ENCODE results near the gene SRBD1. TPM values are rescaled to one million over a fixed set of nuclear protein-coding genes. Genes with fewer than 3 reads are reported as not detected.
A peak's percentile ranks its signal among the peaks of the same experiment; 100 is the strongest.

SRBD1 gene
- total and polyA plus RNA-seq, 10 donors = 4.6 to 57.8 (median 25.8) TPM

DNA sequence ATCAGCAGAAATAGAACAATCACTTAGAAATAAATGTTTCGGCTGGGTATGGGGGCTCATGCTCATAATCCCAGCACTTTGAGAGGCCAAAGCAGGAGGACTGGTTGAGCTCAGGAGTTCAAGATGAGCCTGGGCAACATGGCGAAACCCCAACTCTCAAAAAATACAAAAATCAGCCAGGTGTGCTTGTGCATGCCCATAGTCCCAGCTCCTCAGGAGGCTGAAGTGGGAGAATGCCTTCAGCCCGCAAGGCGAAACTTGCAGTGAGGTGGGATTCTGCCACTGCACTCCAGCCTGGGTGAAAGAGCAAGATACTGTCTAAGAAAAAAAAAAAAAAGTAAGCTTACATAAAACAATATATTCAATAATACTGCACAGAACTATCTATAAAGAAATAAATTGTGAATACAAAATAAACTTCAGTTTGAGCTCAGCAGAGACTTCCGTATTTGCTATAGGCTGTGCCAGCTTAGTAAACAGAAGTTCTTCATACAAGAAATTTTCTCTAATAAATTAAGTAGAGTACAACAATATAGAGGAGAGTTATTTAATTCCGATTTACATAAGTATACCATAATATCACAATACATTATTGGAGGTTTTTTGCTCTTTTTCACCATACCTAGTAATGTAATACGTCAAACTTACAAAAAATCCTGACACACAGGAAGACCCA is 43.6 kb downstream of the SRBD1 start:
- H3K27ac ChIP-seq = peak overlapping the region; percentile 71 to 96 (median 89)
- peak overlapping the region in 7 of 8 donors; percentile 5 to 64 (median 31) for H3K4me3 ChIP-seq
- no peaks in the 10 kb centered on the region for H3K27me3 ChIP-seq (replicated peaks in 1 of 7)
- H3K9me3 ChIP-seq = no peaks in the 10 kb centered on the region
- peak; percentile 77 for DNase-seq
- intact Hi-C loops (cut with DNase I; ENCODE audit: low total_unique reads) = no loop called here
- H3K4me1 ChIP-seq = peaks cover 0 to 48% (median 18%) of the 10 kb centered on the region in 6 donors
- 45 to 69% (median 51%) methylated on average over 7 of the region's 7 CpGs for WGBS, 5 donors
- no peak for TF ChIP-seq POLR2A (IDR thresholded peaks at IDR 0.05)
- no peak for TF ChIP-seq POLR2AphosphoS5 (IDR thresholded peaks at IDR 0.05)
- TF ChIP-seq, protein P1, sequence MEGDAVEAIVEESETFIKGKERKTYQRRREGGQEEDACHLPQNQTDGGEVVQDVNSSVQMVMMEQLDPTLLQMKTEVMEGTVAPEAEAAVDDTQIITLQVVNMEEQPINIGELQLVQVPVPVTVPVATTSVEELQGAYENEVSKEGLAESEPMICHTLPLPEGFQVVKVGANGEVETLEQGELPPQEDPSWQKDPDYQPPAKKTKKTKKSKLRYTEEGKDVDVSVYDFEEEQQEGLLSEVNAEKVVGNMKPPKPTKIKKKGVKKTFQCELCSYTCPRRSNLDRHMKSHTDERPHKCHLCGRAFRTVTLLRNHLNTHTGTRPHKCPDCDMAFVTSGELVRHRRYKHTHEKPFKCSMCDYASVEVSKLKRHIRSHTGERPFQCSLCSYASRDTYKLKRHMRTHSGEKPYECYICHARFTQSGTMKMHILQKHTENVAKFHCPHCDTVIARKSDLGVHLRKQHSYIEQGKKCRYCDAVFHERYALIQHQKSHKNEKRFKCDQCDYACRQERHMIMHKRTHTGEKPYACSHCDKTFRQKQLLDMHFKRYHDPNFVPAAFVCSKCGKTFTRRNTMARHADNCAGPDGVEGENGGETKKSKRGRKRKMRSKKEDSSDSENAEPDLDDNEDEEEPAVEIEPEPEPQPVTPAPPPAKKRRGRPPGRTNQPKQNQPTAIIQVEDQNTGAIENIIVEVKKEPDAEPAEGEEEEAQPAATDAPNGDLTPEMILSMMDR (IDR thresholded peaks at IDR 0.05 in 8 of 11, conservative IDR thresholded peaks at IDR 0.05 in 3 of 11) = no peak
- peaks cover 0 to 9% (median 4%) of the 10 kb centered on the region in 6 donors for H3K36me3 ChIP-seq

DNA sequence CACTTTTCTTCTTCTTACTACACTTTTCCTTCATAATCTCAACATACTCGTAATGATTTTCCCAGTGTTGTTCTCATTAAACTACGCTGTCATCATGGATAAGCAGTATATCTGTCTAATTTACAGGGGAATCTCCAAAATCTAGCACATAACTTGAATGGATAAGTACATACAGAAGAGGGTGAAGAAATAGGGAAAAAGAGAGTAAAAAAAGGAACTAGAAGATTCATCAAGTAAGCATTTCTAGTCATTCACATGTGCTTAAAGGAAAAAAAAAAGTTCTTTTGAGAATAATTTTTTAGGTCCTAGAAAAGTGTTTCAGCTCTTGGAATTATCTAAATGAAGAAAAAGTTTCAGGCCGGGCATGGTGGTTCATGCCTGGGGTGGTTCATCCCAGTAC is 51.6 kb downstream of the SRBD1 start:
- H3K27me3 ChIP-seq (replicated peaks in 1 of 7) = no peaks in the 10 kb centered on the region
- no peak for DNase-seq
- no peak overlapping the region for H3K4me3 ChIP-seq
- 93 to 99% (median 97%) methylated on average over 3 of the region's 3 CpGs for WGBS, 5 donors
- no peak for TF ChIP-seq POLR2A (IDR thresholded peaks at IDR 0.05)
- TF ChIP-seq POLR2AphosphoS5 (IDR thresholded peaks at IDR 0.05) = no peak
- TF ChIP-seq, protein P1 (IDR thresholded peaks at IDR 0.05 in 8 of 11, conservative IDR thresholded peaks at IDR 0.05 in 3 of 11) = no peak
- H3K27ac ChIP-seq = no peak overlapping the region
- H3K36me3 ChIP-seq = peaks cover 0 to 21% (median 0%) of the 10 kb centered on the region in 6 donors
- intact Hi-C loops (cut with DNase I; ENCODE audit: low total_unique reads) = no loop called here
- H3K9me3 ChIP-seq = no peaks in the 10 kb centered on the region
- H3K4me1 ChIP-seq = peaks cover 0 to 8% (median 0%) of the 10 kb centered on the region in 6 donors

DNA sequence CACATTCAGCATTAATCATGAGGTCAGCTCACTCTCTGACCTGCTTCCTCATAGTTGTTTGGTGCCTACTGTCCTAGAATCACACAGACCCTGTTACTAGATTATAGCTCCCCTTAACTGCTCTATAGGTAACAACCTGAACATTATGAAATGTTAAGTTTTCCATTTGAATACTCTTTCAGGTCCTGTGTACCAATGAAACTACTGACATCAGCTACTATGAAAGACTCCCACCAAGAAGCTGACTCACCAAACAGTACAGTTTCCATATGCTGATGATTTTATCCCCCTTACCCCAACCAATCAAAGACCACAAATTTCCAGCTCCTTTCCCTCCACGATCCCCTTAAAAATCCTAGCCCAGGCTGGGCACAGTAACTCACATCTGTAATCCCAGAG is 56.3 kb downstream of the SRBD1 start:
- H3K27me3 ChIP-seq (replicated peaks in 1 of 7) = no peaks in the 10 kb centered on the region
- no peak for DNase-seq
- H3K27ac ChIP-seq = peak overlapping the region in 2 of 8 donors; percentile 18 to 22
- no peaks in the 10 kb centered on the region for H3K4me1 ChIP-seq
- H3K9me3 ChIP-seq = no peaks in the 10 kb centered on the region
- intact Hi-C loops (cut with DNase I; ENCODE audit: low total_unique reads) = no loop called here
- TF ChIP-seq POLR2A (IDR thresholded peaks at IDR 0.05) = no peak
- no peak overlapping the region for H3K4me3 ChIP-seq
- WGBS, 5 donors = 84 to 100% (median 97%) methylated on average over 1 of the region's 1 CpG
- peaks cover 0 to 62% (median 13%) of the 10 kb centered on the region in 6 donors for H3K36me3 ChIP-seq

DNA sequence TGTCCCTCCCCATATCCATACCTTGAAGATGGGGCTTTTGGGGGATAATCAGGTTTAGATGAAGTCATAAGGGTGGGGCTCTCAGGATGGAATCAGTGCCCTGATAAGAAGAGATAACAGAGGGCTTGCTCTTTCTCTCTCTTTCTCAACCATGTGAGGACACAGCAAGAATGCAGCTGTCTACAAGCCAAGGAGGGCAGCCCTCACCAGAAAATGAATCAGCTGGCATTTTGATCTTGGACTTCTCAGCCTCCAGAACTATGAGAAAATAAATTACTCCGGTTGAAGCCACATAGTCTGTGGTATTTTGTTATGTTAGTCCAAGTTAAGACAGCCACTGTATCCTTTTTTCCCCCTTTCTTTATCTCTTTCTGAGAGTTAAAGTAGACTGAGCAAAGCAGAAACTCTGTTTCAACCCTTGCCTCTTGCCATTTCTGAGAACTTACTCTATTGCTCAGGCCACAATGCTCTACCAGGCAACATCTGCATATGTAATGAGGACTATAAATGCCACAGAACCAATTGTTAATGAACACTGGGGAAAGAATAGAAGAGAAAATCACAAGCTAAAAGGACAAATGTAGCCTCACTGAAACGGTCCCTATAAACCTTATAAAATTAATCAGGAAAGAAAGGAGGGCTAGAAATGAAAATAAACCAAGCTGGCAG is 56.9 kb downstream of the SRBD1 start:
- Histone ChIP-seq H3K4me3 (no peak overlapping the region), H3K9me3 (no peaks in the 10 kb centered on the region), H3K27ac (peak overlapping the region in 2 of 8 donors; percentile 18 to 22), H3K36me3 (peaks cover 0 to 67% (median 13%) of the 10 kb centered on the region in 6 donors), H3K27me3 (replicated peaks in 1 of 7) (no peaks in the 10 kb centered on the region), H3K4me1 (no peaks in the 10 kb centered on the region)
- DNase-seq = no peak
- TF ChIP-seq POLR2AphosphoS5 (IDR thresholded peaks at IDR 0.05) (no peak), POLR2A (IDR thresholded peaks at IDR 0.05) (no peak)
- TF ChIP-seq, protein P1 (IDR thresholded peaks at IDR 0.05 in 8 of 11, conservative IDR thresholded peaks at IDR 0.05 in 3 of 11) = no peak
- intact Hi-C loops (cut with DNase I; ENCODE audit: low total_unique reads) = no loop called here
- WGBS, 5 donors = 46 to 88% (median 66%) methylated on average over 2 of the region's 2 CpGs

All from spleen (tissue), 11 donors.